T47D (cell line): ENCODE results near the gene RBM12.

Experiments used
- DNase-seq, 2 experiments: peaks; one replicate each; pipeline versions ENCODE4 v3.0.0 to v3.0.0-alpha.2; 2011 to 2012; ENCODE audit warnings: low read depth in 1 of 2, low spot score in 1 of 2
- JUND ChIP-seq: IDR thresholded peaks from 2 replicates; pipeline ENCODE4 v1.6.1; 2012; ENCODE audit warnings: low read depth
- in situ Hi-C: cut with HindIII; loops from 2 replicates; pipeline ENCODE4 v1.10.0; 2016; ENCODE audit warnings: low sequenced_read_pairs, low pct_unique_long_range_greater_than_20kb

Gene RBM12

DNA sequence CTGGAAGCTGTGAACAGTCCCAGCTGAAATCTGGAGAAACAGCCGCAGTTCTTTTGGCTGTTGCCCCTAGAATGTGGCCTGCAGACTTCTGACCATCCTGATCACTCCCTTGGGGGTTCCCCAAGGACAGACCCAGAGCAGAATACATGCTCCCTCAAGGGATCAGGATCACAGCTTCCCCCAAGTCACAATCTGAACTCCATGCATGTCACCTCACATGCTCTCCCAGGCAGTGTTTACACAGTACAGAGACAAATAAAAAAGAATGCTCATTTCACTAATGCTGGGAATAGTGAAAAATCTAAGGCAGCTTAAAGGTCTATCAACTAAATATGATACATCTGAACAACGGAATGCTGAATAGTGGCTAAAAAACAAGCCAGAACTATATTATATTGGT, 28.6 kb downstream of the RBM12 start:
- in situ Hi-C loops, result no loop called here
- TF ChIP-seq JUND, result no peak
- no peak for DNase-seq

DNA sequence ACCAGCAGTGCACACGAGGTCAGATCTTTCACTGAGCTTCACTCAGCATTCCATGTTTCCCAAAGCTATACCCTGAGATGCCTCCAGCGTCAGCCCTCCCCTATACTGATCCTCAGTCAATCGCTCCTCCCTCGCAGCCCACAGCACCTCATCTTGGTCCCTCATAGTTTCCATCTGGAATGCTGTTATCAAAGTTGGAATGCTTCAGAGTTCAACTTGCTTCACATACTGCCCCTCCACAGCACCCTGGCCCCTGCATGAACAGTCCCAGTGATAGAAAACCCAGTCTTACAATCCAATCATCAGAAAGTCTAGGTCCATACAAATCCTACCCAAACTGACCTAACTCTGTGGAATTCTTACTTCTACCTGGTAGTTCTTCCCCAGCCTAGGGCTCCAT, 29.0 kb downstream of the RBM12 start:
- in situ Hi-C loops, result no loop called here
- no peak for TF ChIP-seq JUND
- DNase-seq, result no peak

DNA sequence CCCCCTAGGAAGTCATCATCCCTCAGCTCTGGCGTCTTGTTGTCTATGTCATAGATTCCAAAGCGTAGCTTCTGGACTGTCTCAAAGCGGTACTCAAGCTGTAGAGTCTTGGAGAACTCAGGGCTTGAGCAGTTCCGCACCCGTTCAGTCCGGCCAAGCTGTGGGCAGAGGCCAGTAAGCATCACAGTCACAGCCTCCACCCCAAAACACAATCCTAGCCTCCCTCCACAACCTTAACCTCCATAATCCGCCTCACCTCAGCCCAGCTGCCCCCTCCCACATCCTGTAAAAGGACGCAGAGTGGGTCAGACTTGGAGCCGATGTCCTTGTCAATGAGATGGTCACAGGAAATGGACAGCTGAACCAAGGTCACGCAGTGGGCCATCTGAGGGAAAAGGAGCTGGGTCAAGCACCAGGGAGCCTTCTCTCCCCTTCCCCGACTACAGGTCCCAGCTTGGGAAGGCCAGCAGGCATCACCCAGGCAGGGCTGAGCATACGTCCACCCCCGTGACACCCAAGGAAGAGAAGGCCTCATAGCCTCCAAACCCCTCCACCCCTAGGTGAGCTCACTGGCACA, 32.1 kb downstream of the RBM12 start:
- no peak for TF ChIP-seq JUND
- in situ Hi-C loops, result no loop called here
- DNase-seq, result no peak

DNA sequence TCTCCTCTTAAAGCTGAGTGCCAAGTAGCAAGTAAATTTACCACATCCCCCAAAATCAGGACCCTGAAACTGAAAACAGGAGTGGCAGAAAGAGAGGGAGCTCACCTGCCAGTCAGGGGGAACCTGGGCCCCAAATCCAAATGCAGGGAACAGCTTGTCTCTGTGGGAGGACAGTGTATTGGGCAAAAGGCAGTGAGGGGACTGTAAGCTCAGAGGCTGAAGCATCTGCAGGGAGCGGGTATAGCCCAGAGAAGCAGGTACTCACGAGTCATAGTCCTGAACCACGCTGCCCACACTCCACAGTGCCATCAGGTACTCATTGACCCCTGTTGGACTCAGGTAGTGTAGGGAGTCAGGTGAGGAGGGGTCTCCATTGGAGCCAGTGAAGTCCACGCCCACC, 34.1 kb downstream of the RBM12 start:
- in situ Hi-C loops, result no loop called here
- no peak for DNase-seq
- no peak for TF ChIP-seq JUND

DNA sequence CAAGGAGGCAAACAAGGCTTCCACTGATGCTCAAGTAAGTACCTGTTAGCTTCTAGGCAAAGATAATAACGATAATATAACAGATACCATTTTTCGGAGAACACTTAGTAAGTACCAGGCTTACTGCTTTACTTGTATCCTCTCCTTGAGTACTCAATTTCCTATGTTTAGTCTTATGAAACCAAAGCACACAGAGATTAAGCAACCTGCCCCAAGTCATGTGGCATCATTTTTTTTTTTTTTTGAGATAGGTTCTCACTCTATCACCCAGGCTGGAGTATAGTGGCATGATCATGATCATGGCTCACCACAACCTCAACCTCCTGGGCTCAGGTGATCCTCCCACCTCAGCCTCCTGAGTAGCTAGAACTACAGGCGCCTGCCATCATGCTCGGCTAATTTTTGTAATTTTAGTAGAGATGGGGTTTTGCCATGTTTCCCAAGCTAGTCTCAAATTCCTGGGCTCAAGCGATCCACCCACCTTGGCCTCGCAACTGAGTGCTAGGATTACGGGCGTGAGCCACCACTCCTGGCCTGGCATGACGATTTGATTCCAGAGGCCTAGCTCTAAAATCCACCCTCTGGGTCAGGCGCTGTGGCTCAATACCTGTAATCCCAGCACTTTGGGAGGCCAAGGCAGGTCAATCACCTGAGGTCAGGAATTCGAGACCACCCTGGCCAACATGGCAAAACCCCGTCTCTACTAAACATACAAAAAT, 35.1 kb downstream of the RBM12 start:
- no peak for TF ChIP-seq JUND
- DNase-seq, result no peak
- in situ Hi-C loops, result no loop called here

DNA sequence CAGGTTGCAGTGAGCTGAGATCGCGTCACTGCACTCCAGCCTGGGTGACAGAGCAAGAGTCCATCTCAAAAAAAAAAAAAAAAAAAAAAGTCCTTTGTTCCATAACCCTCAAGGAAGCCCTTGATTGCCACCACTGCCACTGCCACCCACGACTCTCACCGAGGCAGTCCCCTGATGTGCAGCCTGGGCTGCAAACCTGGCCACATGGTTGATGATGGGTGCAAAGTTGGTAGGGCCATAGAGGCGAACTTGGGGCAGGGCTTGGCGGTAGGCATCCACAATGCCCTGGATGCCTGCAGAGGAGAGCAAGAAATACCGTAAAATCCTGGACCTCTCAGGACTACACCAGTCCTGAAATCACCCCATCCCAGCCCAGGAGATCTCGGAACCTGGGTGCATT, 37.6 kb downstream of the RBM12 start:
- DNase-seq, result no peak
- in situ Hi-C loops, result no loop called here
- TF ChIP-seq JUND, result no peak

DNA sequence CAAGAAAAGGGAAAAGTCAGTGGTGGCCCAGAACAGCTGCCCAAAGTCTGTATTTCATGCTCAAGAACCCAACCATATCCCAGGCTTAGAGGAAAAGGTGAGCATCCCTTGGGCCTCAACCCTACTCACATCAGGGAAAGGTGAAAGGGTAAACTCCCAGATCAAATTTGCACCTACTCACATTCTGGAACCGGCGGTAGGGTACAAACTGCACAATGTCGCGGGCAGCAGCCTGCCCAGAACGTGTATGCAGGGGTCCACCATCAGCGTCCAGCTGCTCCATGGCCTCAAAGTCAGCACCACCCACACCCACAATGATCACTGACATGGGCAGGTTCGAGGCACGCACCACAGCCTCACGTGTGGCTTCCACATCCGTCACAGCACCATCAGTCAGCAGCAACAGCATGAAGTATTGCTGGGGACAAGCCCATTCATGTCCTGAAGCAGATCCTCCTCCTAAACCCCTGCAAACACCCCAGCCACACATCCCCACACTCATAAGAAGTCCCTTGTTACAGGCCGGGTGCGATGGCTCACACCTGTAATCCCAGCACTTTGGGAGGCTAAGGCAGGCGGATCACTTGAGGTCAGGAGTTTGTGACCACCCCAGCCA, 38.2 kb downstream of the RBM12 start:
- TF ChIP-seq JUND, result no peak
- in situ Hi-C loops, result no loop called here

DNA sequence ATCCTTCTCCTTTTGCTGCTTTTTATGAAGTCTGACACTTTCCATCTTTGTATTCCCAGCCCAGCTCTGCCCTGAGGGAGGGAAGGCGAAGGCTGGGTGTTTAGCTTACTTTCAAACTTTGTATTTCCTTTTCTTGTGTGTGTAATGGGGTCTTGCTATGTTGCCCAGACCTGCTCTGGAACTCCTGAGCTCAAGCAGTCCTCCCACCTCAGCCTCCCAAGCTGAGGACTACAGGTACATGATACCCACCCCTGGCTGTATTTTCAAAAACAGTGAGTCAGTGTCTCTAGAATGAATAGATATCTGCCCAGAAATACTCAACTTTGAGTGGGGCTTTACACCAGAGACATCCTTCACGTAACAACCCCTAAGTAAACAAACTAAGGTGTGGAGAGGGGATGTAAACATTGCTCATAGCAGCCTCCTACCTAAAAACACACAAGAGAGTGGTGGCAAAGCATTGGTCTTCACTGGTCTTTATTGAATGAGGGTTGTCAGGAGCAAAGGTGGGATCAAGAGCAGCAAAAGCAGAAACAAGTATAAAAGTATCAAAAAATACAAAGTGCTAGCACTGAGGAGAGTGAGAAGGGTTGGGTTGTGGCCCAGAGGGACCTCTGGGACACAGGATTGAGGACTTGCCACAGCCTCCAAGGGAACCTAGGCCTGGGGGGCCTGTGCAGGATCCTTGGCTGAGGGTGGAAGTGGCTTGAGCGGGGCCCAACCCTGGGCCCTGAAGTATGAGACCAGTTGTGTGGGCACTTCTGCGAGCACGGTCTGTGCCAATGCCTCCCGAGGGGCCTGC, 38.9 kb downstream of the RBM12 start:
- in situ Hi-C loops, result no loop called here
- TF ChIP-seq JUND, result no peak
- no peak for DNase-seq

More for the DNA sequence above, 38.2 kb downstream of the RBM12 start:
- no peak for DNase-seq

DNA sequence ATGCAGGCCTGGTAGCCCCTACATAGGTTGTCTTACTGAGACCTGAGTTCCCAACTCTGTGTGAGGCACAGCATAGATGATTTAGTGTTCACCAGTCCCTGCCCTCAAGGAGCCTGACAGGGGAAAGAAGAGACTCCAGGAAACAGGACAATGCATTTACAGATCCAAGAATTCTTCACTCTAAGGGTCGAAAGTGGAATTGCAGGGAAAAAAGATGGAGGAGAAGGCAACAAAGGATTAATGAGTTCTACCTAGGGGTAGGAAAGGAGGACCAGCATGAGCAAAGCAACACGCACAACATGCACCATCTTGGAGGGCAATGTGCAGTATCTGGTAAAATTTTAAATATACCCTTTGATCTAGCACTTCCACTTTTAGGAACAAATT, 43.1 kb downstream of the RBM12 start:
- in situ Hi-C loops, result no loop called here
- TF ChIP-seq JUND, result no peak
- DNase-seq, result no peak

DNA sequence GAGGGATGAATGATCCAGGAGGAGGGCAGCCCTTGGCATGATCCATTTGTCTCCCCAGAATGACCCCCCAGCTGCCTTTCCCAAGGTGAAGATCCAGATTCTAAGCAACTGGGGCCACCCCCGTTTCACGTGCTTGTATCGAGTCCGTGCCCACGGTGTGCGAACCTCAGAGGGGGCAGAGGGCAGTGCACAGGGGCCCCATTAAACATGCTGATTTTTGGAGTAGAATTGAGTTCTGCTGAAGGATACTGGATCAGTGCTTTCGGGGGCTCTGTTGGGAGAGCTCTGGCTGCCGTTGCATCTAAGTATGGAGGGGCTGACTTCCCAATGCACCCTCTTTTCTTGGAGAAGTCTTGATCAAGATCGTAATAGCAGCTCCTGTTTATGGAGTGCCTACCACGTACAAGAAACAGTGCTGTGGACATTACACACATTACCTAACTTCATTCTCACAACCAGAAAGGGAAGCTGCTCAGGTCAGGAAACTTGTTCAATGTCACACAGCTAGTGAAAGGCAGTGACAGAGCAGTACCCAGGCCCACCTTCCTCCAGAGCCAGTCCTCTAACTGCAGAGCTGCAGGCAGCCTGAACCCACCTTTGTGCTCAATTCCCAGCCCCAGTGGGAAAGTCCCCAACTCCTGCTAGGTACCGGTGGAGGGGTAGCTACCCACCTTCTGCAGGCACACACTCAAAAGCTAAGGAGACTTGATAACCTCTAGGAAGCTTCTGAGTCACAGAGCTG, 43.7 kb downstream of the RBM12 start:
- in situ Hi-C loops, result no loop called here
- no peak for DNase-seq
- TF ChIP-seq JUND, result no peak

DNA sequence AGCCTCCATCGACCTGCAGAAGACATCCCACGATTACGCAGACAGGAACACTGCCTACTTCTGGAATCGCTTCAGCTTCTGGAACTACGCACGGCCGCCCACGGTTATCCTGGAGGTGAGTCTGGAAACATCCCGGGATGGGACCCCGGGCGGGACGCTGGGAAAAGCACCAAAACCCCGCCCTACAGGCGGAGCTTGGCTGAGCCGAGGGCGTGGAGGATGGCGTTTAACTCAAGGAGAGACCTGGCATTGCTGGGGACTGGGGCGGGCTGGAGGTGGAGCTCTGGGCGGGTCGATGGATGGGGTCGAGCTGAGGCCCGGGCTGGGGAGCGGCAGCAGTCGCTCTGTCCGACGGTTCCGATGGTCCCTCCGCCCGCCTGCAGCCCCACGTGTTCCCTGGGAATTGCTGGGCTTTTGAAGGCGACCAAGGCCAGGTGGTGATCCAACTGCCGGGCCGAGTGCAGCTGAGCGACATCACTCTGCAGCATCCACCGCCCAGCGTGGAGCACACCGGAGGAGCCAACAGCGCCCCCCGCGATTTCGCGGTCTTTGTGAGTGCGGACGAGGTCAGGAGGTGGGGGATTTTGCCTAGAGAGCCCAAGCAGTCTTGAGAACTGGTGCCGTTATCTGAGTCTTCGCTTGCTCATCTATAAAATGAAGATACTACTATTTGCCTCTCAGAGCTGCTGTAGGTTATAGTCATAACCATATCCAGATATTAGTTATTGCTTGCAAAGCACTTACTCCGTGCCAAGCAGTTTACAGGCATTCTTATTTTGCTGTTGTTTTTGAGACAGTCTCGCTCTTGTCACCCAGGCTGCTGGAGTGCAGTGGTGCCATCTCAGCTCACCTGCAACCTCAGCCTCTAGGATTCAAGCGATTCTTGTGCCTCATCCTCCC, 45.3 kb downstream of the RBM12 start:
- TF ChIP-seq JUND, result no peak
- in situ Hi-C loops, result no loop called here
- peak; percentile 91 to 95 for DNase-seq
